ENCODE data around the gene PANK4. TPM values are rescaled to one million over a fixed set of nuclear protein-coding genes. Genes with fewer than 3 reads are reported as not detected.

PANK4 gene
- polyA plus RNA-seq, 1 experiment, result 10.9 TPM

DNA sequence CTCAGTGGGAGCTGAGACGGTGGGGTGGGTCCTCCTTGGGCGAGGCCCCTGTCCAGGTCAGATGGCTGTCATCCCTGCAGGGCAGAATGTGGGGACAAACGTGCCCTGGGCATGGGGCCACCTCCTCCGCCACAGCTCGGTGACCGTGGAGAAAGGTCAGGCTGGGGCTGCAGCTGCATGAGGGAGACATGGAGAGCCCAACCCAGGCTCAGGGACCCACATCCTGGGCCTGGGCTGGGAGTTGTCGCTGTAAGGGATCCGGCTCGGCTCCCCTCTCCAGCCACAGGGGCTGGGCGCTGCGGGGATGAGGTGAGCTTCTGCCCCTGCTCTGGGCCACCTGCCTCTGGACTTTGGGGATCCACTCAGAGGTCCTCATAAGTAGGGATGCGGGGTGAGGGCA is 50.8 kb downstream of the PANK4 start:
- ChIA-PET POLR2A (no interaction called here), CTCF (no interaction called here)
- TF ChIP-seq, protein P1, sequence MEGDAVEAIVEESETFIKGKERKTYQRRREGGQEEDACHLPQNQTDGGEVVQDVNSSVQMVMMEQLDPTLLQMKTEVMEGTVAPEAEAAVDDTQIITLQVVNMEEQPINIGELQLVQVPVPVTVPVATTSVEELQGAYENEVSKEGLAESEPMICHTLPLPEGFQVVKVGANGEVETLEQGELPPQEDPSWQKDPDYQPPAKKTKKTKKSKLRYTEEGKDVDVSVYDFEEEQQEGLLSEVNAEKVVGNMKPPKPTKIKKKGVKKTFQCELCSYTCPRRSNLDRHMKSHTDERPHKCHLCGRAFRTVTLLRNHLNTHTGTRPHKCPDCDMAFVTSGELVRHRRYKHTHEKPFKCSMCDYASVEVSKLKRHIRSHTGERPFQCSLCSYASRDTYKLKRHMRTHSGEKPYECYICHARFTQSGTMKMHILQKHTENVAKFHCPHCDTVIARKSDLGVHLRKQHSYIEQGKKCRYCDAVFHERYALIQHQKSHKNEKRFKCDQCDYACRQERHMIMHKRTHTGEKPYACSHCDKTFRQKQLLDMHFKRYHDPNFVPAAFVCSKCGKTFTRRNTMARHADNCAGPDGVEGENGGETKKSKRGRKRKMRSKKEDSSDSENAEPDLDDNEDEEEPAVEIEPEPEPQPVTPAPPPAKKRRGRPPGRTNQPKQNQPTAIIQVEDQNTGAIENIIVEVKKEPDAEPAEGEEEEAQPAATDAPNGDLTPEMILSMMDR (IDR thresholded peaks at IDR 0.05; ENCODE audit: low read depth, low read length), result no peak
- Histone ChIP-seq H3K9me3 (ENCODE audit: control insufficient read depth, insufficient read depth, low read length) (no peaks in the 10 kb centered on the region), H3K27me3 (ENCODE audit: control insufficient read depth, insufficient read depth, low read length) (peaks cover 28% of the 10 kb centered on the region), H3K4me3 (ENCODE audit: low read depth, low read length) (no peak overlapping the region), H3K27ac (ENCODE audit: low read depth, low read length) (no peak overlapping the region)
- DNase-seq (ENCODE audit: low read depth, low spot score), result no peak

- TF ChIP-seq, protein P1 (IDR thresholded peaks at IDR 0.05; ENCODE audit: low read depth, low read length), result no peak
- no peak for DNase-seq (ENCODE audit: low read depth, low spot score)
- ChIA-PET POLR2A (no interaction called here), CTCF (no interaction called here)
- Histone ChIP-seq H3K4me3 (ENCODE audit: low read depth, low read length) (no peak overlapping the region), H3K27ac (ENCODE audit: low read depth, low read length) (no peak overlapping the region), H3K9me3 (ENCODE audit: control insufficient read depth, insufficient read depth, low read length) (no peaks in the 10 kb centered on the region), H3K27me3 (ENCODE audit: control insufficient read depth, insufficient read depth, low read length) (peaks cover 33% of the 10 kb centered on the region)
These were observed 51.4 kb downstream of the PANK4 start for GRCh38 chr1:2474933-2475371.

DNA sequence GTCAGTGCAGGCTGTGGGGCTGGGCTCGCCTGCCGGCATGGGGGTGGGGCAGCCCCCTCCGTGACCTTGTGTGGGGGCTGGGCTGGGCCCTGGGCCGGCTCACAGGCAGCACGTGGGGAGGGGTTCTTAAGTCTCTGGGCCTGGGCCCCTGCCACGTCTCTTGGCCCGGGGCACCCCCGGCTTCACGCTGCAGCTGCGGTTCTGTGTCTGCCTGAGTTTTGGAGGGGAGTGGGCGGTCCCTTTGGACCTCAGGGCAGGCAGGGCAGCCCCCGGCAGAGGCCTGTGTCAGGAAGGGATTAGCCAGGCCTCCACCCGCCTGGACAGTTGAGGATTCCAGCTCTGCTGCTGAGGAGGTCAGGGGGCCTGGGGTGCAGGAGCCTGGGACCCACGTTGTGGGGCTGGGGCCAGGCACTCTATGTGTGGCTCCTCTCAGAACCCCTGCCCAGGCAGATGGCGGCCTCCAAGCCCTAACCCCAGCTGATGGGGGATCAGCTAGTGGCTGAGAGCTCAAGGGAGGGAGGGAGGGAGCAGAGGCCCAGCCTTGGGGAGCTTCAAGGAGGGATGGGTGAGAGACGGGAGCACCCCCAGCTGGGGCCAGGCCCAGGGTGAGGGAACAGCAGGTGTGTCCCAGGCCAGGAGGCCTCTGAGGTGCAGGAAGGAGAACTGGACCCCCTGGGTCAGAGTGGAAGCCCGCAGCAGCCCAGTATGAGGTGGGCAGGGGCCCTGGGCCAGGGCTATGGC is 52.1 kb downstream of the PANK4 start:
- CTCF ChIA-PET, result no interaction called here
- POLR2A ChIA-PET, result no interaction called here
- H3K27ac ChIP-seq (ENCODE audit: low read depth, low read length), result no peak overlapping the region

DNA sequence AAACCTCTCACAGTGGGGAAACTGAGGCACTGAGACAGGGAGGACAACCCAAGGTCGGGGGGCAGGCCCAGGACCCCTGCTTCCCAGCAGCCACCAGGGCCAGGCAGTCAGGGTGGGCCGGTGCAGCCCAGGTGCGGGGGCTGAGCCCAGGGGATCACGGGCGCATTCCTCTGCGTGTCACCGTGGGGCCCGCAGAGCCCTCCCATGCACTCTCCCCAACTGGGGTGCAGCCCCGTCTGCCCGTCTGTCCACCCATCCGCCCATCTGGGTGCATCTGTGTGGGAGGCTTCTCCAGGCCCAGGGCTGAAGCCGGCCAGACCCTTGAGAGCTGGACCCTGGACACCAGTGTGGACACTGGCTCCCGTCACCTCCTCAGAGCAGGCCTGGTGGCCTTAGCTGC is 53.2 kb downstream of the PANK4 start:
- ChIA-PET CTCF (no interaction called here), POLR2A (no interaction called here)
- Histone ChIP-seq H3K9me3 (ENCODE audit: control insufficient read depth, insufficient read depth, low read length) (no peaks in the 10 kb centered on the region; the same call in 1 of the 2 replicates), H3K4me3 (ENCODE audit: low read depth, low read length) (no peak overlapping the region), H3K27me3 (ENCODE audit: control insufficient read depth, insufficient read depth, low read length) (peaks cover 36% of the 10 kb centered on the region), H3K27ac (ENCODE audit: low read depth, low read length) (no peak overlapping the region)
- TF ChIP-seq, protein P1 (IDR thresholded peaks at IDR 0.05; ENCODE audit: low read depth, low read length), result no peak
- DNase-seq (ENCODE audit: low read depth, low spot score), result no peak

More for the DNA sequence above, 52.1 kb downstream of the PANK4 start:
- no peak for DNase-seq (ENCODE audit: low read depth, low spot score)
- peaks cover 33% of the 10 kb centered on the region for H3K27me3 ChIP-seq (ENCODE audit: control insufficient read depth, insufficient read depth, low read length)
- TF ChIP-seq, protein P1 (IDR thresholded peaks at IDR 0.05; ENCODE audit: low read depth, low read length), result no peak
- H3K4me3 ChIP-seq (ENCODE audit: low read depth, low read length), result no peak overlapping the region
- no peaks in the 10 kb centered on the region; the same call in 1 of the 2 replicates for H3K9me3 ChIP-seq (ENCODE audit: control insufficient read depth, insufficient read depth, low read length)

GRCh38 chr1:2472561-2473177 is 53.7 kb downstream of the PANK4 start:
- H3K27ac ChIP-seq (ENCODE audit: low read depth, low read length), result no peak overlapping the region
- no peak overlapping the region for H3K4me3 ChIP-seq (ENCODE audit: low read depth, low read length)
- TF ChIP-seq, protein P1 (IDR thresholded peaks at IDR 0.05; ENCODE audit: low read depth, low read length), result no peak
- CTCF ChIA-PET, result no interaction called here
- POLR2A ChIA-PET, result no interaction called here
- no peaks in the 10 kb centered on the region; the same call in 1 of the 2 replicates for H3K9me3 ChIP-seq (ENCODE audit: control insufficient read depth, insufficient read depth, low read length)
- H3K27me3 ChIP-seq (ENCODE audit: control insufficient read depth, insufficient read depth, low read length), result peaks cover 38% of the 10 kb centered on the region
- no peak for DNase-seq (ENCODE audit: low read depth, low spot score)
